ENCODE results near the gene CASP7.

The CASP7 gene

GRCh38 chr10:113754768-113755167, 75.1 kb downstream of the CASP7 start:
- no peak for DNase-seq (ENCODE audit: low read depth)
- TF ChIP-seq, protein P1, sequence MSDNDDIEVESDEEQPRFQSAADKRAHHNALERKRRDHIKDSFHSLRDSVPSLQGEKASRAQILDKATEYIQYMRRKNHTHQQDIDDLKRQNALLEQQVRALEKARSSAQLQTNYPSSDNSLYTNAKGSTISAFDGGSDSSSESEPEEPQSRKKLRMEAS (IDR thresholded peaks at IDR 0.05; ENCODE audit: low read depth, low read length): no peak
- no peak for TF ChIP-seq MYC (IDR thresholded peaks at IDR 0.05; ENCODE audit: low read depth, low read length)
- no peak for TF ChIP-seq CTCF (IDR thresholded peaks at IDR 0.05; ENCODE audit: low read depth, low read length)
- TF ChIP-seq POLR2A (IDR thresholded peaks at IDR 0.05; ENCODE audit: extremely low read depth, insufficient read length): no peak
- no peak overlapping the region for H3K4me3 ChIP-seq (ENCODE audit: low read depth, low read length)

- TF ChIP-seq, protein P1 (IDR thresholded peaks at IDR 0.05; ENCODE audit: low read depth, low read length): no peak
- no peak for TF ChIP-seq CTCF (IDR thresholded peaks at IDR 0.05; ENCODE audit: low read depth, low read length)
- TF ChIP-seq POLR2A (IDR thresholded peaks at IDR 0.05; ENCODE audit: extremely low read depth, insufficient read length): no peak
- no peak for TF ChIP-seq MYC (IDR thresholded peaks at IDR 0.05; ENCODE audit: low read depth, low read length)
- DNase-seq (ENCODE audit: low read depth): no peak
- no peak overlapping the region for H3K4me3 ChIP-seq (ENCODE audit: low read depth, low read length)
Observed at GRCh38 chr10:113756940-113757543, 77.3 kb downstream of the CASP7 start.

- no peak overlapping the region for H3K4me3 ChIP-seq (ENCODE audit: low read depth, low read length)
- DNase-seq (ENCODE audit: low read depth): no peak
- TF ChIP-seq POLR2A (IDR thresholded peaks at IDR 0.05; ENCODE audit: extremely low read depth, insufficient read length): no peak
- no peak for TF ChIP-seq MYC (IDR thresholded peaks at IDR 0.05; ENCODE audit: low read depth, low read length)
- TF ChIP-seq, protein P1 (IDR thresholded peaks at IDR 0.05; ENCODE audit: low read depth, low read length): no peak
- no peak for TF ChIP-seq CTCF (IDR thresholded peaks at IDR 0.05; ENCODE audit: low read depth, low read length)
Observed at GRCh38 chr10:113762083-113762482, 82.4 kb downstream of the CASP7 start.

DNA sequence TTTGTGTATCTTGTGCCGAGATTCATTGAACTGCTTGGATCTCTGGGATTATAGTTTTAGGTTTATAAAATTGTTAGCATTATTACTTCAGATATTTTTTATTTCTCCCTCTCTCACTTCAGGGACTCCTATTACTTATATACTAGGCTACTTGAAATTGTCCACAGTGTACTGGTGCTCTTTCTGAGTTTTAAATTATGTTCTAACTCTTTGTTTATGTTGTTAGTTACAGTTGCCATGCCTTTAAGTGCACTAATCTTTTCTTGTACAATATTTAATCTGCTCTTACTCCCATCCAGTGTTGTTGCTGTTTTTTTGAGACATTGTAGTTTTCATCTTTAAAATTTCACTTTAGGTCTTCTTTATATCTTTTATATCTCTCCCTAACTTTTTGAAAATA, 84.9 kb downstream of the CASP7 start:
- H3K4me3 ChIP-seq (ENCODE audit: low read depth, low read length): no peak overlapping the region
- TF ChIP-seq CTCF (IDR thresholded peaks at IDR 0.05; ENCODE audit: low read depth, low read length): no peak
- no peak for TF ChIP-seq POLR2A (IDR thresholded peaks at IDR 0.05; ENCODE audit: extremely low read depth, insufficient read length)
- TF ChIP-seq, protein P1 (IDR thresholded peaks at IDR 0.05; ENCODE audit: low read depth, low read length): no peak
- no peak for TF ChIP-seq MYC (IDR thresholded peaks at IDR 0.05; ENCODE audit: low read depth, low read length)
- DNase-seq (ENCODE audit: low read depth): no peak

- TF ChIP-seq MYC (IDR thresholded peaks at IDR 0.05; ENCODE audit: low read depth, low read length): no peak
- TF ChIP-seq, protein P1 (IDR thresholded peaks at IDR 0.05; ENCODE audit: low read depth, low read length): no peak
- no peak for TF ChIP-seq POLR2A (IDR thresholded peaks at IDR 0.05; ENCODE audit: extremely low read depth, insufficient read length)
- TF ChIP-seq CTCF (IDR thresholded peaks at IDR 0.05; ENCODE audit: low read depth, low read length): no peak
- H3K4me3 ChIP-seq (ENCODE audit: low read depth, low read length): no peak overlapping the region
- no peak for DNase-seq (ENCODE audit: low read depth)
Observed at GRCh38 chr10:113765910-113766309, 86.2 kb downstream of the CASP7 start.

All from NB4 (cell line).